HEK293 (cell line): ENCODE data around the gene OTOS.

ENCODE experiments used
- CTCF ChIA-PET: fragments of 350-600 bp; formaldehyde crosslinking; extraction: SDS; loops from one replicate; lab custom pipeline; 2021; ENCODE audit warnings: antibody characterized with exemption; lab: Yijun Ruan, JAX
- POLR2A ChIA-PET: fragments of 300-600 bp; formaldehyde crosslinking; extraction: SDS; loops from one replicate; lab custom pipeline; 2020; ENCODE audit warnings: antibody characterized with exemption, inconsistent platforms; lab: Yijun Ruan, JAX
- H3K27ac ChIP-seq: fragments of 200-500 bp; sonication (Bioruptor generic); 2 replicates; pipeline ENCODE4 v1.5.1; 2014; ENCODE audit warnings: low read depth, low read length, control low read depth, inconsistent platforms; ENCODE audit errors: extremely low read depth
- H3K36me3 ChIP-seq, 2 experiments: fragments of 200-500 bp in 1 of 2; sonication (Bioruptor generic) in 1 of 2; 1 replicate in 1 of 2; 2 replicates in 1 of 2; pipeline ENCODE4 v1.5.1; 2014 to 2017; ENCODE audit warnings: inconsistent platforms in 2 of 2, low read length in 2 of 2; ENCODE audit not compliant: control insufficient read depth in 2 of 2, insufficient read depth in 1 of 2
- H3K4me1 ChIP-seq: fragments of 200-500 bp; sonication (Bioruptor generic); 2 replicates; pipeline ENCODE4 v1.5.1; 2014; ENCODE audit warnings: mild to moderate bottlenecking, low read length, inconsistent platforms; ENCODE audit not compliant: control insufficient read depth, insufficient read depth
- H3K4me3 ChIP-seq: 2 replicates; pipeline ENCODE4 v1.5.1; 2011; ENCODE audit warnings: low read depth, mild to moderate bottlenecking, control low read depth, low read length, moderate library complexity
- H3K9me3 ChIP-seq: fragments of 200-500 bp; sonication (Bioruptor generic); 2 replicates; pipeline ENCODE4 v1.5.1; 2014; ENCODE audit warnings: low read depth, low read length, inconsistent platforms; ENCODE audit not compliant: control insufficient read depth, insufficient read depth
- ZBTB21 ChIP-seq: fragments of 450-650 bp; formaldehyde crosslinking; IDR thresholded peaks from 2 replicates; pipeline ENCODE4 v1.5.1; 2017; ENCODE audit warnings: missing biosample characterization, missing genetic modification characterization
- ZBTB8A ChIP-seq: fragments of 450-650 bp; formaldehyde crosslinking; IDR thresholded peaks from 2 replicates; pipeline ENCODE4 v1.5.1; 2016; ENCODE audit warnings: missing biosample characterization, missing genetic modification characterization
- ZFHX2 ChIP-seq: fragments of 450-650 bp; formaldehyde crosslinking; conservative IDR thresholded peaks from 2 replicates; pipeline ENCODE4 v1.5.1; 2016; ENCODE audit warnings: missing biosample characterization, missing genetic modification characterization
- ZNF121 ChIP-seq: fragments of 450-650 bp; formaldehyde crosslinking; IDR thresholded peaks from 2 replicates; pipeline ENCODE4 v1.5.1; 2016; ENCODE audit warnings: missing biosample characterization, missing genetic modification characterization
- ZNF146 ChIP-seq: fragments of 450-650 bp; formaldehyde crosslinking; IDR thresholded peaks from 2 replicates; pipeline ENCODE4 v1.5.1; 2016; ENCODE audit warnings: missing biosample characterization, missing genetic modification characterization
- ZNF366 ChIP-seq: fragments of 450-650 bp; formaldehyde crosslinking; conservative IDR thresholded peaks from 2 replicates; pipeline ENCODE4 v1.5.1; 2016; ENCODE audit warnings: missing biosample characterization, missing genetic modification characterization
- ZNF391 ChIP-seq: fragments of 450-650 bp; formaldehyde crosslinking; IDR thresholded peaks from 2 replicates; pipeline ENCODE4 v1.5.1; 2016; ENCODE audit warnings: low read depth, missing biosample characterization, missing genetic modification characterization, borderline replicate concordance
- ZNF394 ChIP-seq: fragments of 450-650 bp; formaldehyde crosslinking; IDR thresholded peaks from 2 replicates; pipeline ENCODE4 v1.5.1; 2016; ENCODE audit warnings: missing biosample characterization, missing genetic modification characterization, mild to moderate bottlenecking, moderate library complexity, borderline replicate concordance
- ZNF433 ChIP-seq: fragments of 450-650 bp; formaldehyde crosslinking; IDR thresholded peaks from 2 replicates; pipeline ENCODE4 v1.5.1; 2016; ENCODE audit warnings: missing biosample characterization, missing genetic modification characterization, low read depth
- TF ChIP-seq, protein P1 (sequence below): fragments of 450-650 bp; formaldehyde crosslinking; IDR thresholded peaks from 2 replicates; pipeline ENCODE4 v1.5.1; 2017; ENCODE audit warnings: missing biosample characterization, missing genetic modification characterization
- TF ChIP-seq, protein P2 (sequence below): fragments of 450-650 bp; formaldehyde crosslinking; IDR thresholded peaks from 2 replicates; pipeline ENCODE4 v1.5.1; 2016; ENCODE audit warnings: missing biosample characterization, missing genetic modification characterization
- TF ChIP-seq, protein P3 (sequence below): sonication (generic); formaldehyde crosslinking; IDR thresholded peaks from 2 replicates; pipeline ENCODE4 v1.8.1; 2022; ENCODE audit warnings: mild to moderate bottlenecking, moderate library complexity, missing genetic modification reagents
- TF ChIP-seq, protein P4 (sequence below): fragments of 450-650 bp; formaldehyde crosslinking; IDR thresholded peaks from 2 replicates; pipeline ENCODE4 v1.5.1; 2017; ENCODE audit warnings: missing biosample characterization, missing genetic modification characterization
- TF ChIP-seq, protein P5 (sequence below): fragments of 450-650 bp; formaldehyde crosslinking; IDR thresholded peaks from 2 replicates; pipeline ENCODE4 v1.5.1; 2016; ENCODE audit warnings: missing biosample characterization, missing genetic modification characterization
- TF ChIP-seq, protein P6 (sequence below): fragments of 450-650 bp; formaldehyde crosslinking; IDR thresholded peaks from 2 replicates; pipeline ENCODE4 v1.5.1; 2016; ENCODE audit warnings: missing biosample characterization, missing genetic modification characterization

Gene OTOS

DNA sequence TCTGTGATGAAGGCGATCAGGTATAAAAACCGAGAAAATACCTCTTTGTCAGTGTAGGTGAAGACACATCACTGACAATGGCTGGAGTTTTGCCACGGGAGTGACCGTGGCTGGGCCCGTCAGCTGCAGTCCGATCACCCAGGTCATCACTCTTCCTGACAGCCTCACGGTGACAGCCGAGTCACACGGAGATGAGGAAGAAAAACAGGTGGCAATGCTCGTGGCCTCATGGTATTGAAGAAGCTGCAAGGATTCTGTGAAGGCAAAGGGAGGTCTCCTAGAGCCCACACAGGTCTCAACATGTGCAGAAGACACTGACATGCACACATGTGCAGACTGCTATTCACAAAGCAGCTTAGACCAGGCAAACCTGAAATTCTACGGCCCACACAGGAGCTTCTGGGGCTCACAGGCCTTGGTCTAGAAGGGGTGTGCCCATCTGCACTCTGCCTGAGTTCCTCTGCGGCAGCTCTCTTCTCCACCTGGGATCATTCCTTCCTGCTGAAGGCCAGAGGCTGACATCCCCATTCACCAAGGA lies 11.8 kb downstream of the OTOS start:
- peaks cover 0 to 79% of the 10 kb centered on the region in 2 experiments; a peak in 1 of 3 replicates for H3K36me3 ChIP-seq
- ChIA-PET CTCF (interaction anchor here (0.7 to 1.2 kb wide), 3 partner anchors 68 to 108 kb away, joined by 3 to 5 read pairs (median 5); no protein-coding TSS in a partner anchor), POLR2A (no interaction called here)
- no peaks in the 10 kb centered on the region for H3K4me1 ChIP-seq
- TF ChIP-seq, protein P1, sequence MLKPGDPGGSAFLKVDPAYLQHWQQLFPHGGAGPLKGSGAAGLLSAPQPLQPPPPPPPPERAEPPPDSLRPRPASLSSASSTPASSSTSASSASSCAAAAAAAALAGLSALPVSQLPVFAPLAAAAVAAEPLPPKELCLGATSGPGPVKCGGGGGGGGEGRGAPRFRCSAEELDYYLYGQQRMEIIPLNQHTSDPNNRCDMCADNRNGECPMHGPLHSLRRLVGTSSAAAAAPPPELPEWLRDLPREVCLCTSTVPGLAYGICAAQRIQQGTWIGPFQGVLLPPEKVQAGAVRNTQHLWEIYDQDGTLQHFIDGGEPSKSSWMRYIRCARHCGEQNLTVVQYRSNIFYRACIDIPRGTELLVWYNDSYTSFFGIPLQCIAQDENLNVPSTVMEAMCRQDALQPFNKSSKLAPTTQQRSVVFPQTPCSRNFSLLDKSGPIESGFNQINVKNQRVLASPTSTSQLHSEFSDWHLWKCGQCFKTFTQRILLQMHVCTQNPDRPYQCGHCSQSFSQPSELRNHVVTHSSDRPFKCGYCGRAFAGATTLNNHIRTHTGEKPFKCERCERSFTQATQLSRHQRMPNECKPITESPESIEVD (tag by site-specific recombination) = no peak
- H3K4me3 ChIP-seq = no peak overlapping the region
- no peaks in the 10 kb centered on the region for H3K9me3 ChIP-seq
- no peak overlapping the region for H3K27ac ChIP-seq

DNA sequence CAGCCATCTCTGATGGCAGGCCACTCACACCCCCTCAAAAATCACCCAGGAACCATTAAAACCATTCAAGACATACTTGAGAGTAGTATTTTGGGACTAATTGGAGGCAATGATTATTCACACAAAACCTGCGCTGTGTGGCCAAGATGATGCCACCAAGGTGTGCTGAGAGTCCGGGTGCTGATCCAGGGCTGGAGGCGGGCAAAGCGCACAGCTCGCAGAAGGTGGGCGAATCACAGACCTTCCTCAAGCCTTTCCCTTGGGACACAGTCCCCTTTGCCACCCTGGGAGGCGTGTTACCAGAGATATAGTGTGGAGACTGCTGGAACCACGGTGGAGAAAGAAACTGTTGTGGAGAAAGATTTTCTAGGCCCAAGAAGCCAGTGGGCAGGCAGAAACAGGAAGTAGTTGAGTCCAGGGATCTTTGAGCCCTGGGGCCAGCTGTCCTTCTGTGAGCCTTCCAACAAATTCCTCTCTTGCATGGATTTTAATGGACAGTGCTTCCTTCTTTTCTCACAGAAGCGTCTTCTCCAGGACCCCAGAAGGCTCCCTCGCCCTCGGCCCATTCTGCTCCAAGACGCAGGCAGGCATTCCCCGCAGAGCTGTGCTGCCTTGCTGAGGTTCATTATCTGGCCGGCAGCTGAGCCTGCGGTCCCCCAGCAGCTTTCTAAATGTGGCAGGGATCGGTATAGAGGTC lies 12.4 kb downstream of the OTOS start:
- TF ChIP-seq, protein P2, sequence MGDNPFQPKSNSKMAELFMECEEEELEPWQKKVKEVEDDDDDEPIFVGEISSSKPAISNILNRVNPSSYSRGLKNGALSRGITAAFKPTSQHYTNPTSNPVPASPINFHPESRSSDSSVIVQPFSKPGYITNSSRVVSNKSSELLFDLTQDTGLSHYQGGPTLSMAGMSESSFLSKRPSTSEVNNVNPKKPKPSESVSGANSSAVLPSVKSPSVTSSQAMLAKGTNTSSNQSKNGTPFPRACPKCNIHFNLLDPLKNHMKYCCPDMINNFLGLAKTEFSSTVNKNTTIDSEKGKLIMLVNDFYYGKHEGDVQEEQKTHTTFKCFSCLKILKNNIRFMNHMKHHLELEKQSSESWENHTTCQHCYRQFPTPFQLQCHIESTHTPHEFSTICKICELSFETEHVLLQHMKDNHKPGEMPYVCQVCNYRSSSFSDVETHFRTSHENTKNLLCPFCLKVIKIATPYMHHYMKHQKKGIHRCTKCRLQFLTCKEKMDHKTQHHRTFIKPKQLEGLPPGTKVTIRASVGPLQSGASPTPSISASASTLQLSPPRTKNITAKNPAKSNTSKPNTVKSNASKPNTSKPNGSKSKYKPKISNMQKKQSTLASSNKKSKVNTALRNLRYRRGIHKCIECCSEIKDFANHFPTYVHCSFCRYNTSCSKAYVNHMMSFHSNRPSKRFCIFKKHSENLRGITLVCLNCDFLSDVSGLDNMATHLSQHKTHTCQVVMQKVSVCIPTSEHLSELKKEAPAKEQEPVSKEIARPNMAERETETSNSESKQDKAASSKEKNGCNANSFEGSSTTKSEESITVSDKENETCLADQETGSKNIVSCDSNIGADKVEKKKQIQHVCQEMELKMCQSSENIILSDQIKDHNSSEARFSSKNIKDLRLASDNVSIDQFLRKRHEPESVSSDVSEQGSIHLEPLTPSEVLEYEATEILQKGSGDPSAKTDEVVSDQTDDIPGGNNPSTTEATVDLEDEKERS (tag by site-specific recombination) = no peak
- TF ChIP-seq, protein P3, sequence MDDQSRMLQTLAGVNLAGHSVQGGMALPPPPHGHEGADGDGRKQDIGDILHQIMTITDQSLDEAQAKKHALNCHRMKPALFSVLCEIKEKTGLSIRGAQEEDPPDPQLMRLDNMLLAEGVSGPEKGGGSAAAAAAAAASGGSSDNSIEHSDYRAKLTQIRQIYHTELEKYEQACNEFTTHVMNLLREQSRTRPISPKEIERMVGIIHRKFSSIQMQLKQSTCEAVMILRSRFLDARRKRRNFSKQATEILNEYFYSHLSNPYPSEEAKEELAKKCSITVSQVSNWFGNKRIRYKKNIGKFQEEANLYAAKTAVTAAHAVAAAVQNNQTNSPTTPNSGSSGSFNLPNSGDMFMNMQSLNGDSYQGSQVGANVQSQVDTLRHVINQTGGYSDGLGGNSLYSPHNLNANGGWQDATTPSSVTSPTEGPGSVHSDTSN (CRISPR knock-in tag) = no peak
- TF ChIP-seq ZFHX2 (tag by site-specific recombination) (no peak), ZNF146 (no peak), ZBTB8A (tag by site-specific recombination) (no peak), ZNF433 (no peak), ZNF121 (tag by site-specific recombination) (no peak), ZNF394 (tag by site-specific recombination) (no peak), ZNF366 (no peak), ZNF391 (tag by site-specific recombination) (no peak), ZBTB21 (tag by site-specific recombination) (no peak)
- TF ChIP-seq, protein P4, sequence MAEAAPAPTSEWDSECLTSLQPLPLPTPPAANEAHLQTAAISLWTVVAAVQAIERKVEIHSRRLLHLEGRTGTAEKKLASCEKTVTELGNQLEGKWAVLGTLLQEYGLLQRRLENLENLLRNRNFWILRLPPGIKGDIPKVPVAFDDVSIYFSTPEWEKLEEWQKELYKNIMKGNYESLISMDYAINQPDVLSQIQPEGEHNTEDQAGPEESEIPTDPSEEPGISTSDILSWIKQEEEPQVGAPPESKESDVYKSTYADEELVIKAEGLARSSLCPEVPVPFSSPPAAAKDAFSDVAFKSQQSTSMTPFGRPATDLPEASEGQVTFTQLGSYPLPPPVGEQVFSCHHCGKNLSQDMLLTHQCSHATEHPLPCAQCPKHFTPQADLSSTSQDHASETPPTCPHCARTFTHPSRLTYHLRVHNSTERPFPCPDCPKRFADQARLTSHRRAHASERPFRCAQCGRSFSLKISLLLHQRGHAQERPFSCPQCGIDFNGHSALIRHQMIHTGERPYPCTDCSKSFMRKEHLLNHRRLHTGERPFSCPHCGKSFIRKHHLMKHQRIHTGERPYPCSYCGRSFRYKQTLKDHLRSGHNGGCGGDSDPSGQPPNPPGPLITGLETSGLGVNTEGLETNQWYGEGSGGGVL (tag by site-specific recombination) = no peak
- TF ChIP-seq, protein P5, sequence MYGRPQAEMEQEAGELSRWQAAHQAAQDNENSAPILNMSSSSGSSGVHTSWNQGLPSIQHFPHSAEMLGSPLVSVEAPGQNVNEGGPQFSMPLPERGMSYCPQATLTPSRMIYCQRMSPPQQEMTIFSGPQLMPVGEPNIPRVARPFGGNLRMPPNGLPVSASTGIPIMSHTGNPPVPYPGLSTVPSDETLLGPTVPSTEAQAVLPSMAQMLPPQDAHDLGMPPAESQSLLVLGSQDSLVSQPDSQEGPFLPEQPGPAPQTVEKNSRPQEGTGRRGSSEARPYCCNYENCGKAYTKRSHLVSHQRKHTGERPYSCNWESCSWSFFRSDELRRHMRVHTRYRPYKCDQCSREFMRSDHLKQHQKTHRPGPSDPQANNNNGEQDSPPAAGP = no peak
- TF ChIP-seq, protein P6, sequence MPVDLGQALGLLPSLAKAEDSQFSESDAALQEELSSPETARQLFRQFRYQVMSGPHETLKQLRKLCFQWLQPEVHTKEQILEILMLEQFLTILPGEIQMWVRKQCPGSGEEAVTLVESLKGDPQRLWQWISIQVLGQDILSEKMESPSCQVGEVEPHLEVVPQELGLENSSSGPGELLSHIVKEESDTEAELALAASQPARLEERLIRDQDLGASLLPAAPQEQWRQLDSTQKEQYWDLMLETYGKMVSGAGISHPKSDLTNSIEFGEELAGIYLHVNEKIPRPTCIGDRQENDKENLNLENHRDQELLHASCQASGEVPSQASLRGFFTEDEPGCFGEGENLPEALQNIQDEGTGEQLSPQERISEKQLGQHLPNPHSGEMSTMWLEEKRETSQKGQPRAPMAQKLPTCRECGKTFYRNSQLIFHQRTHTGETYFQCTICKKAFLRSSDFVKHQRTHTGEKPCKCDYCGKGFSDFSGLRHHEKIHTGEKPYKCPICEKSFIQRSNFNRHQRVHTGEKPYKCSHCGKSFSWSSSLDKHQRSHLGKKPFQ = no peak
- peaks cover 0 to 73% of the 10 kb centered on the region in 2 experiments; a peak in 1 of 3 replicates for H3K36me3 ChIP-seq
- H3K4me3 ChIP-seq = no peak overlapping the region
- no peak overlapping the region for H3K27ac ChIP-seq
- no peaks in the 10 kb centered on the region for H3K9me3 ChIP-seq
- ChIA-PET POLR2A (no interaction called here), CTCF (interaction anchor here (0.7 to 1.1 kb wide), 2 partner anchors 67 to 107 kb away, joined by 3 to 5 read pairs; no protein-coding TSS in a partner anchor)
- H3K4me1 ChIP-seq = no peaks in the 10 kb centered on the region
